GM21360 (cell line): ENCODE data around the gene HOXB13.

Experiments used
- ATAC-seq: cut with Tn5 transposase; IDR thresholded peaks from one replicate; pipeline ENCODE4 v1.9.1; 2021; ENCODE audit warnings: mild to moderate bottlenecking, moderate library complexity; ENCODE audit not compliant: unreplicated experiment

The HOXB13 gene

DNA sequence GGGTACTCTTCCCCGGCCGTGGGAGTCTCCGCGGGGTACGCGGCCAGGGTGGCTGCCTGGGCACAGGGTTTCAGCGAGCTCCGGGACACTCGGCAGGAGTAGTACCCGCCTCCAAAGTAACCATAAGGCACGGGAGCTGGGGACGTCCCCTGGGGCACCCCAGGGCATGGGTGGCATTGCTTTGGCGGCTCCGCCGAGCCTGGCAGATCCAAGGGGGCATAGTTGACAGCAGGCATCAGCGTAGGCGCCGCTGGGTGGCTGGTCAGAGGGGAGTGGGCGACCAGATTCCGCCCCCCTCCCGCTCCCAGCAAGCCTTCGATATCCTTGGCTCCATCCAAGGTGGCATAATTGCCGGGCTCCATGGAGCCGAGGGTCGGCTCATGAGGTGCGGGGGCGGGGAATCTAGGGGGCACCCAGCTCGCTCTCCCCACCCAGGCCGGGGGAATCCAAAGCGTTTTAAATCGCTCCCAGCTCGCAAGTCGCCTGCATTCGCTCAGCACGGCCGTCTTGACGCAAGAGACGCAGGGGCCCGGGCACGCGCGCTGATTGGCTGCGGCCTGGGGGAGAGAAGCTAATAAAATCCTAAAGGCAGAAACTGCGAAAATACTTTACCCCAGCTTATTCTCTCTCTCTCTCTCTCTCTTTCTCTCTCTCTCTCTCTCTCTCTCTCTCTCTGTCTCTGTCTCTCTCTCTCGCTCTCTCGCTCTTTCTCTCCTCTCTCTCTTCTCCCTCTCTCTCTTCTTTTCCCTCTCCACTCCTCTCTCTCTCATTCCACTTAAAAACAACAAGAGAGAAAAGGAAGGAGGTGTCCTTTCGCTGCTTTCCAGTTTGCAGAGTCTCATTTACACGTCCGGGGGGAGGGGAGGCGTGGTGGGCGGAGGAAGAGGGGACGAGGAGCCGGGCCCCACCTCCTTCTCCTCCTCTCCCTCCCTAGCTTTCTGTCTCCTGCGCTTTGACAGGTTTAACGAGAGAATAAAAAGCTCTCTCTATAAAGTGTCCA lies at the start of gene HOXB13:
Gene HOXB13, minus strand, starts transcription at position 519 of the 1,000 bp plus-strand sequence. Its CDS starts 157 bp downstream, at position 362.
- no peak for ATAC-seq

DNA sequence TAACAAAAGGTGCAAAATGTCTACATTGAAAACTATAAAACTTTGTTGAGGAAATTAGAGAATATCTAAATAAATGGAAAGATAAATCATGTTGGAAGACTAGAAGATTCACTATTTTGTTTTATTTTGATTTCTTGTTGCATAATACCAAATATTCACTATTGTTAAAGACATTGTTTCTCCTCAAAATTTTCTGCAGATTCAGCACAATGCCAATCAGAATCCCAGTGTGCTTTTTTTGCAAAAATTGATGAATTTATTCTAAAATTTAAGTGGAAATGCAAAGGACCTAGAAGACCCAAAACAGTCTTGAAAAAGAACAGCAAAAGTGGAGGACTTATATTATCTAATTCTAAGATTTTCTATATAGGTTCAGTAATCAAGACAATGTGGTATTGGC lies 48.1 kb upstream of the HOXB13 start:
- ATAC-seq: no peak

DNA sequence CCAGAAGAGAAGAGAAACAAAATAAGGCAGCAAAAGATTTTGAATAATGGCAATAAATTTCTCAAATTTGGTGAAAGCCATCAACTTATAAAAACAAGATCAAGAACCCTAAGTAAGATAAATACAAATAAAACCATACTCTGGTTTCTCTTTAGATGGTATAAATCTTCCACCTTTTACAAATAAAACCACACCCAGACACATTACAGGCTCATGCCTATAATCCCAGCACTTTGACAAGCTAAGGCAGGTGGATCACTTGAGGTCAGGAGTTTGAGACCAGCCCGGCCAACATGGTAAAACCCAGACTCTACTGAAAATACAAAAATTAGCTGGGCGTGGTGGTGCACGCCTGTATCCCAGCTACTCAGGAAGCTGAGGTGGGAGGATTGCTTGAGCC lies 44.7 kb upstream of the HOXB13 start:
- ATAC-seq: no peak

DNA sequence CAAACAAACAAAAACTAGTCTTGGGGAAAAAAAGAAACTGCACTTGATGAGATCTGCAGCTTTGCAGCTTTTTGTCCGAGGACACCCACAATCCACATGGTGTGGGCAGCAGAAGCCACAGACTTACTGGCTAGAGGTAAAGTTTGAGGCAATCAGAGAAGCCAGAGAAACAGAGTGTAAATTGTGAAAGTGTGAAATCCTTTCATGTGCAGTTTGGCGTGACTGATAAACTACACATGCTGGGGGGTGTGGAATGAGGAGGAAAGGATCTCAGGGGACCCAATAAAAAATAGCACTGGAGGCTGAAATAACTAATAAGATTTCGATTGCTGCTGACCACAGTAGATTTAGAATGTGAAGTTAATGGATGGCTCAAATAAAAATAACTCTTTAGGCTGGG lies 42.4 kb upstream of the HOXB13 start:
- ATAC-seq: no peak

DNA sequence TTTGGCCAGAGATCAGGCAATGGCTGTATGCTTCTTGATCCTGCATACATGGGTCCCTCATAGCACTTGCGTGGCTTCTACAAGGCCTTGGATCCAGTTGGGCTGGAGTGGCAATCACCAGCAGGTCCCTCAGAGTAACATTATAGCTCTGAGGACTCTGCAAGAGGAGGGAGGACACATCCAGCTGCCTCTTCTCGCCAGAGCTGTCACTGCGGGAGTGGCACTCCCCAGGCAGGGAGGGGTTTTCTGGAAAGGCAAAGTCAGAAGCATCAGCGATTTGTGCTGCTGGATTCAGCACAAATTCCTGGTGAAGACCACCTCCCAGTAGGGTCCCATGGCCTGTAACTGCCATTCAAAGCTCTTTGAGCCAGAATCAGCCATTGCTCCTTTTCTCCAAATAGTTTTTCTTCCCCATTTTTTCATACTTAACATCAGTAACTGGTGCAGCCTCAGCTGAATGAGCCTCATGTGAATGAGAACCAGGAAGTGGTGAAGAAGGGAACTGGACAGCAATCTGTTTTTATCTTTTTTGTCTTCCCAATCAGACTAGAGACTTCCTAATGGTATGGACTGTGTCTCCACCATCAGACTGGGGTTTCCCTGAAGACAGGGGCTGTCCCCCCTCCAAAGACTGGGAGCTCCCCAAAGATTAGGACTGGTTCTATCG lies 40.6 kb upstream of the HOXB13 start:
- ATAC-seq: no peak

DNA sequence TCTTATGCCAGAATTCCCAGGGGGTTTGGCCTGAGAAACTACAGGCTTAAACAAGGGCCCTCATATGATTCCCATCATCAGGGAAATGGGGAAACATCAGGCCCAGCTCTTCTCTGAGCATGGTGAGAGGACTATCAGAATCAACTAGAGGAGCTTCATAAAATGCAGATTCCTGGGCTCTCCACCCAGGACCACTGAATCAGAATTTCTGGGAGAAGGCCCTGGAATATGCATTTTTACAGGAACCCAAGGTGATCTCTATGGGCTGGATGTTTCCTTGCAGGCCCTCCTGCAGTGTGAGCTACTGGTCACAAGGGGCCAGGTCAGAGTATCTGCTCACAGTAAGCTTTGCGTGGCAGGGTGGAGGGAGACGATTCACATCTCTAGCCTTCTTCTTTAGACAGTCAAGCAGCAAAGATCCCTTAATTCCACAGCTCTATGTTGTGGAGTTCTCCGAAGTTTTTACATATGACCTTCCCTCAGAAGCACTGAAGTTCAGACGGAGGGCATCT lies 38.8 kb upstream of the HOXB13 start:
- no peak for ATAC-seq

DNA sequence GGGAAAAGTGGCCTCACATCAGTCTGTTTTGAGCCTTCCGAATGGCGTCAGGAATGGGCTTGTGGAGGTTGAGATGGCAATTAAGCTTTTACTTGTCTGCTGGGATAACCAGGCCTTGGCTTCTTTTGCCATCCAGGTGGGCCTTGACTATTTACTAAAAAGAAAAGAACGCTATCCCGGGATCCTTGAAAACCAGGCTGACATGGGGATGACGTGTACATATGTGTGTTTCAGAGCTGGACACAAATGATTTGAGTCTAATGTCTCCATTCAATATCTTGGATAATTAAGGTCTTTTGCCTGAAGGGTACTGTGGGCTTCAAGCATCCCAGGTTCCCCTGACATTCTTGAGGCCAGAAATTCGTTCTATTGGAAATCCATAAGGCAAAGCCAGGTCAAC lies 32.6 kb upstream of the HOXB13 start:
- no peak for ATAC-seq

DNA sequence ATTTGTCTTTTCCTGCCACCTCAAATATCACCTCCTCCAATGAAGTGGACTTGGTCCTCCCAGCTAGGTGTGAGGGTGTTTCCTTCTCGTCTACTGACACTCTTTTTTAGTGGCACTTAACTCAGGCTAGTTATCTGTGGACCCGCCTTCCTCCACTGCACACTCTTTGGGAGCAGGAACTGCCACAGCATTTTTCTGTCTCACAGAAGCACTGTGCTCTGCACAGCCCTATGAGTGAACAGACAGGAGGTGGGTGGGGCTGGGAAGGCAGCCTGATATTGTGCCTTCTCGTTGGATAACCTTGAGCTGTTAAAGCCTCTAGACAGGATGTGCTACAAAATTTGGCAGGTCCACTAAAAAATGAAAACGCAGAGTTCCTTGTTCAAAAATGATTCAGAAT lies 31.9 kb upstream of the HOXB13 start:
- ATAC-seq: no peak

DNA sequence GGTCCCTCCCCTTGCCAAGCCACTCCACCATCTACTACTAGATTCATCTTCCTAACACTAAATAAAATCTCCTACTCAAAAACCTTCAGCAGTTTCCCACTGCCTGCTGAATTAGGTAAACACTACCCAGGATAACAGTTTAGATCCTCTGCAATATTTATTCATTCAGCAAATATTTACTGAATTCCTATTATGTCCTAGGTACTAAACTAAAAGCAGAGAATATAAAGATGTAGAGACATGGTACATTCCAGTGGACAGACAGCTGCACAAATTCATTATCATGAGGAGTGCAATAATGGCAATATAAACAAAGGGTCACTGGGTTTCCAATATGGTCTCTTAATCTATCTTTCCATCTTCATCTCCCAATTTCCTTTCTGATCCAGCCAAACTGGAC lies 30.7 kb upstream of the HOXB13 start:
- ATAC-seq: no peak

DNA sequence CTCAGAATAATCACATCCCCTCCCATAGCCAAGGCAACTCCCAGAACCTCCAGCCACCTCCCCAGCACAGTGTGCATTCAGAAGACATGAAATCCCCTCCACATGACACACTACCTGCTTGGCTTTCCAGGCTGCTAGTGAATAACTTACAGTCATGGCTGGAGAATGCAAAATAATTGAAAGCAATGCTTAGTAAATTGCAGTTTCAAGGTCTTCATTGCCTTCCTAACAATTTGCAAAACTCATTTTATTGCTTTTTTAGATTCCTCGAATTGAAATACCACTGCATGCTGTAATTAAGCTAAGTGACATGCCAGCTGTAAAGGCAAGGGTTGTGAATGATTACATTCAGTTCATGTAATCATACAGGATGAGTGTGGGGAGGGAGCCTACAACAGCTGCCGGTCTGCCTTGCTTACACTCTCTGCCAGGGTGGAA lies 29.0 kb upstream of the HOXB13 start:
- no peak for ATAC-seq

DNA sequence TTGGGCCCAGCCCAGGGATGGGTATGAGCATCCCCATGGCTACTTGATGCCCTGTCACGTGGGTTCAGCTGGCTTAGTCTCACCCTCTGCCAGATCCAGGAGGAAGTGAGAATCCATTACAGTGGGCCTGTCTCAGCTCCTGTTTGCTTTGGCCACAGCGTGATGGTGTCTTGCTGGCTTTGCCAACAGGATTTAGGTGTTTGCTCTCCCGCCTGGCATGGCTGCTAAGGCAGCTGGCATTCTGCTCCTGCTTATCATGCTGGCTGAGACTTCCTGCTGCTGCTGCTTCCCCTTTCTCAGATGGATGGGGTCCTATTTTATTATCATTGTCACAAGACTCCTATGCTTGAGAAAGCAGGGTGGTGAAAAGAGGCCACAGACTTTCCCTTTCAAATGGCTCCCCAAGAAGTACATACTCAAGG lies 28.3 kb upstream of the HOXB13 start:
- no peak for ATAC-seq

DNA sequence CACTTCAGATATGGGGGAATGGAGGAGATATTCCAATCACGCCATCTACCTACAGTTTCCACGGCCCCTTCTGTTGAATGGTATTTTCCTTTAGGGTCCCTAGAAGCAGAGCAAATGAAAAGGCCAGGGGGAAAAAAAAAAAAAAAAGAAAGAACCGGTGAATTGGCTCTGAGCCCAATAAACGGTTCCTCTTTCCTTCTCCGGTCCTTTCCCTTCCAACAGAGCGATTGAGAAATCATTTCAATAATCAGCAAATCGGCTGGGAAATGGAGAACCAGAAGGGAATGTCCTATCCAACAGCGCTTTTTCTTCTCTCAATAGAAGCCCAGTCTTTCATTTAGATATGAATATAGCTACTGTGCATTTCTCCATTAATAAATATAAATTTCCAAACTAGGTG lies 26.8 kb upstream of the HOXB13 start:
- no peak for ATAC-seq

DNA sequence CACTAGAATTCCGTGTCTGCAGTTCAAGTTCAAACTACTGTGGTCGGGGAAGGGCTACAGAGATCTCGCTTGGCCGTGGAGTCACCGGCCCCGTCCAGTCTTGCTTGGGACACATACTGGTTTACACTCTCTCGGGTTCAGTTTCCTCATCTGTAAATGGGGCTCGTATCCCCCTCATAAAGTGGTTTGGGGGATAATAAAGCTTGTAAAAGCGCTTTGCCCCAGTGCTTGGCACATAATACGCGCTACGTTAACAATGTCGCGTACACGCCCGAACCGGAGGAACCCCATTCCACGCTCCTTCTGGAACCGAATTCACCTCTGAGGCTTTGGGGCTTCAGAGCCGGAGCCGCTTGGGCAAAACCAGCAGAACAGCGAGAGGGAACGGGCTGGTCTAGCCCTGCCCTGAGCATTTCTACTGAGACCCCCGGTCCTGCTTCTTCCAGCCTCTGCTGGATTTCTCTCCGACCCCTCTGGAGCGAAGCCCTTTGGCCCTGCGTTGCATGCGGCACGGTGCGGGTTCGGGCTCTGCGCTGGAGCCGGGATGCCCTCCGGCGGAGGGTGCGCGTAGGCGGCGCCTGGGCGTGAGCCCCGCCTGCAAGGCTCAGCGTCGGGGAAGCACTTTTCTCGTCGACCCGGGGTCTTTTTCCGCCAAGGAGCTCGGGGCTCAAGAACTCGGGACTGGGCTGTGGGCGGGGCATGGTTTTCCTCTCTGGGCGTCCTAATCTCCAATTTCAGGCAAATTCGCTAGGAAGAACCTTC lies 26.1 kb upstream of the HOXB13 start:
- ATAC-seq: no peak

DNA sequence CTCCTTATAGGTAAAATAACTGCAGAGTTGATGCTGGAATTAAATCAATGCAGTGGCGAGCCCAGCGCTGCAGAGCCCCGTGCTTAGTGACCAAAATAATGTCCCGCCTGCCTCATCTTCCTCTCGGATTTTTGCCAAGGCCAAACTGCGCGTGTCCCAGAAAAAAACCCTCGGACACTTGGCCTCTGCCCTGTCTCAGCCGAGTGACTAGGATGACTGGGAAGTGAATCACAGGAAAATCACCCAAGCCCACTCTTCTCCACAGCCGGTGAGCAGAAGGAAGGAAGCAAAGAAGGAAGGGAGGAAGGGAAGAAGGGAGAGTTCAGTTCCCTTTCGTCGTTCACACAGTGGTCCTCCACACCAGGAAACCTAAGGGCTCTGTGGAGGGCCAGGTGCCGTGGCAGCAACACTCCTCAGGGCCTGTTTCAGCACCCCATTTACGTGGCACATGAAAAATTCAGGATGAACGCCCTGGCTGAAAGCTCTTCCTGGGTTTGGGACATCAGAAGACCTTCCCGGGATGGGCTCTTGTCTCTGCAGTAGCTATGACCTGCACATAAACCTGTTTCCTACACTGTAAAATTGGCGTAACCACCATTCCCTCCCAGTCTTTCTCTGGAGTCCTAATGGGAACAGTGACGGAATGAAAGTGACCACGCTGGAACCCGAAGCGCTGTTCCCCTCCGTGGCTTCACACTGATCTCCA lies 25.4 kb upstream of the HOXB13 start:
- no peak for ATAC-seq

DNA sequence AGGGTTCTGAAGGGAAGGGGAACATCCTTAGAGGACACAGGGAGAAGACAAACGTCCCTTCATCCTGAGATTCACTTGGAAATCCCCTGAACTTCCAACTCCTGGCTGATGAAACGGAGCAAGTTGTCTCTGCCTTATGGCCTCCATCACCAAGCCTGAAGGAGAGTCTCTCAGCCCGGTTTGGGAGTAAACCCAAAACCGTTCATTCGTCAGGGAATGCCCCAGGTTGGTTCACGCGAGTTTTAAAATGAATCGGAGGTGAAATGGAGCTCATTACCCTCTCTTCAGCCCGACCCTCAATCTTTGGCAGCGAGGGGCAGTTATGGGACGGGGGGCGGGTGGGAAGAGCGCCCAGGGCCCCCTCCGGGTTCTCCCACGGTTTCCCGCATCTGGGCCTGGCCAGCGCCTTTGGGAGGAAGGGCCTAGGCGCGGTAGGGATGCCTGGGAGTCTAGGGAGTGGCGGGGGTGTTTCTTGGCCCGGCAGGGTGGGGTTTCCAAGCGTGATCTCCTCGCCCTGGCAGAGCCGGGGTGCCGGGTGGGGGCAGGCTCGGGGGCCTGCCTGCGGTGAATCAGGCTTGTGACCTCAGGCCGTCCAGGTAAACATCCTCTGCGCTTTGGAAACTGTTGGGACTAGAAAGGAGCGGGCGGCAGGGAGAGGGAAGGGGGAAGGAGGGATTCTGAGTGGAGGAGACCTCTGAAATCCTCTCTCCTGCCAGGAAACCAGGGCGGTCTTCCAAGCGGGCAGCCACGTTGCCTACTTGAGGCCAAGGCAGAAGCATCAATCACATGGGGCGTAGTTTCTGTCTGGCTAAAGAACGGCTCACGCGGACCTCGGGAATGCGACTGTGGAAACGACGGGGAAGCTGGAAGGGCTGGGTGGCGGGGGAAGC lies 24.1 kb upstream of the HOXB13 start:
- no peak for ATAC-seq

DNA sequence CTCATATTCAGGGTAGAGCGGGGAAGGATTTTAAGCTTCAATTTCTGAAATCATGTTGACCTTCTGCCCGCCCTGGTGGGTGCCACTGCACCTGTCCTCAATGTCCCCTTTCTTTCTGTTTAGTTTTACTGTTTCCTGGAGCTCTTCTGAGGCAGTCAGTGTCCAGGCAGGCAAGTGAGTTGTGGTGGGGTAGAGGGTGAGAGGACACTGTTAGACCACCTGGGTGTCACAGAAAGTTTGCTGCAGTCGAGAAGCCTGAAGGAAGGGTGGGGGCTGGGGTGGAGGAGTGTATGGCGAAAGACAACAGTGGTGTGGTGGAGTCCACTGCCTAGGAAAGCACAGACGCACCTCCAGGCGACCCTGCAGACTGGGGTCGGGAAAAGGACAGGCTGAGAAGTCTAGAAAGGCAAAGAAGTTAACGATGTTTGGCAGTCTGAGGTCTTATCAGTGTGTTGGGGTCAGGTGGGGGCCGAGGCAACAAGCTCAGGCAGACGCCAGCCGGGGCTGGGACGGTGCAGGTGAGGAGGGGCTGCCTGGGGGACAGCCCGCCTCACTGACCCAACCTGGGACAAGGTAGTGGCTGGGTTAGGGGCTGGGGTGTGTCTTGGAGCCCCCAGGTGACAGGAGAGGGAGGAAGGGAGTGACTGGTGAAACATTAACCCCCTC lies 23.3 kb upstream of the HOXB13 start:
- ATAC-seq: no peak

DNA sequence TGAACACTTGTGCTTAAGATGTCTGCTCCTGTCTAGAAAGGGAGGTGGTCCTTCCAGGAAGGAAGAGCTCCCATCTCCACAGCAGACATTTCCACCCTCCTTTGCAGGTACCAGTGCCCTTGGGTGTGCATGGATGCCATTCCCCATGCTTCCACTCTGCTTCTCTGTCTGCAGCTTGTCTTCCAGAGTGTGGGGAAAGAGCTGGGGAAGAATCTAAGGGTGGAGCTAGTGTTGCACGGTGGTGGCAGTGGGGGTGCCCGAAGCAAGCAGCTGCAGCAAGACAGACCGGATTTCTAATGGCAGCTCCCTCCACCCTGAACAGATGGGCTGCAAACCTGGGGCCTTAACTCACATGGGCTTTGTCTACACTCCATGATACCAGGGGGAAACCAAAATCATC lies 22.6 kb upstream of the HOXB13 start:
- ATAC-seq: no peak

DNA sequence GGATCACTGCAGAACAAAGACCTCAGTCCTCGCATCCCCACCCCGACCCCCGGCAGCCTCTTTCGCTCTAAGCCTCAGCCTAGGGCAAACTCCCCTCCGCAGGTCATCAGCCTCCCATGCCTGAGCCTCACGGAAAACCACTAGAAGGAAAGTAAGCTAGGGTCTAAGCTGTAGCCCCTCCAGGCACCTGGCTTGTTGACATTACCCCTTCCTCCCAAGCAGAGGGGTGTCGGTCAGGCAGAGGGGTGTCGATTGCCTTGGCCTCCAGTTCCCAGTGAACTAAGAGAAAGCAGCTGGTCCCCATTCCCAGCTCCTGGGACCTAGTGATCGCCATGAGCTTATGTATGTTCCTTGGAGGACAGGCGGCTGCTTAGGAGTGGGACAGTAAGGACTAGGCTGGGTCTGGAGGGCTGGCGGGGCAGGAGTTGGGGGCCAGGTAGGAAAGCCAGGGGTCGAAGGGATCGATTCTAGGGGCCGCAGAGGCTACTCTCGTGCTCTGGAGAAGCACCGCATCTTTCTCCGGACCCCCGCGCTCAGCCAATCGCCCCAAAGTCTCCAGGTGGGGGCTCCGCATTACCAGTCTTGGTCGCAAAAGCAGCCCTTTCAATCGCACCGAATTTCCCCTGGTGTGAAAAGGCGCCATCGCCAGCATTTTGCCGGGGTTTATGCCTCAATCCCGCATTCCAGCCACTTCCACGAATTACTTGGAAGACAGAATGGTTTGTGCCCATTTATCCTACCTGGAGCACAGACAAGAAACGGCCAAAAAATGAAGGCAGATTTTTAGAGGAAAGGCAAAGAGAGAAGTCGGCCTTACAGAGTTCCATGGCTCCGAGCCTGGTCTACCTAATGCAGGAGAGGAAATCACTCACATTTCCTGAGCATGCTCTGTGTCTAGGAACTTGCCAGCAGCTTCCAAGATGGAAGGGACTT lies 21.3 kb upstream of the HOXB13 start:
- ATAC-seq: no peak
